GM23338 (cell line): ENCODE results near the gene CCT2. TPM values are rescaled to one million over a fixed set of nuclear protein-coding genes. Genes with fewer than 3 reads are reported as not detected.

Experiments
- ATAC-seq: fragments of 200-7000 bp; cut with Tn5 transposase; 3 replicates; pipeline ENCODE4 v1.9.1; 2020
- DNase-seq: peaks from one replicate; pipeline ENCODE4 v3.0.0-alpha.2; 2015; ENCODE audit warnings: low spot score
- H2AFZ ChIP-seq: fragments of 200-600 bp; sonication (generic); 2 replicates; pipeline ENCODE4 v1.8.0; 2016; ENCODE audit warnings: antibody characterized with exemption, mild to moderate bottlenecking, moderate library complexity
- H3F3A ChIP-seq: fragments of 200-600 bp; sonication (generic); replicated peaks from 2 replicates; pipeline ENCODE4 v1.8.0; 2017; ENCODE audit warnings: antibody characterized with exemption, mixed run types, low read depth
- H3K27ac ChIP-seq: fragments of 200-600 bp; sonication (generic); 2 replicates; pipeline ENCODE4 v1.6.1; 2016; ENCODE audit warnings: low read depth
- H3K27me3 ChIP-seq: fragments of 200-600 bp; sonication (generic); 2 replicates; pipeline ENCODE4 v1.8.0; 2016; ENCODE audit warnings: mild to moderate bottlenecking, mixed run types, moderate library complexity; ENCODE audit not compliant: insufficient read depth
- H3K36me3 ChIP-seq: fragments of 200-600 bp; sonication (generic); 2 replicates; pipeline ENCODE4 v1.8.0; 2016; ENCODE audit warnings: mild to moderate bottlenecking; ENCODE audit not compliant: insufficient read depth
- H3K4me1 ChIP-seq: fragments of 200-600 bp; sonication (generic); 2 replicates; pipeline ENCODE4 v1.8.0; 2016; ENCODE audit warnings: mild to moderate bottlenecking, moderate library complexity; ENCODE audit not compliant: insufficient read depth
- H3K4me2 ChIP-seq: fragments of 200-600 bp; sonication (generic); 2 replicates; pipeline ENCODE4 v1.7.1; 2017; ENCODE audit warnings: mixed run types
- H3K4me3 ChIP-seq: fragments of 200-600 bp; sonication (generic); 2 replicates; pipeline ENCODE4 v1.6.1; 2016; ENCODE audit warnings: mixed run types
- H3K79me2 ChIP-seq: fragments of 200-600 bp; sonication (generic); replicated peaks from 2 replicates; pipeline ENCODE4 v1.8.0; 2017; ENCODE audit warnings: mild to moderate bottlenecking; ENCODE audit not compliant: insufficient read depth
- H3K9me2 ChIP-seq: fragments of 200-600 bp; sonication (generic); 2 replicates; pipeline ENCODE4 v1.8.0; 2017; ENCODE audit not compliant: insufficient read depth
- H4K20me1 ChIP-seq: fragments of 200-600 bp; sonication (generic); replicated peaks from 2 replicates; pipeline ENCODE4 v1.8.0; 2017; ENCODE audit warnings: mild to moderate bottlenecking; ENCODE audit not compliant: insufficient read depth
- H3K27ac Mint-ChIP-seq: 2 replicates; pipeline ENCODE4 v1.8.0; 2020; ENCODE audit warnings: inconsistent platforms, mild to moderate bottlenecking, moderate library complexity, mixed read lengths
- H3K27me3 Mint-ChIP-seq: 3 replicates; pipeline ENCODE4 v1.8.0; 2022; ENCODE audit warnings: low read depth, mild to moderate bottlenecking, moderate library complexity, mixed read lengths, inconsistent platforms; ENCODE audit not compliant: insufficient read depth, poor library complexity
- H3K36me3 Mint-ChIP-seq: 3 replicates; pipeline ENCODE4 v1.8.0; 2021; ENCODE audit warnings: low read depth, mild to moderate bottlenecking, inconsistent platforms, moderate library complexity, mixed read lengths
- H3K4me1 Mint-ChIP-seq: 3 replicates; pipeline ENCODE4 v1.8.0; 2020; ENCODE audit warnings: mild to moderate bottlenecking, inconsistent platforms, mixed read lengths
- H3K4me3 Mint-ChIP-seq: 3 replicates; pipeline ENCODE4 v1.8.0; 2021; ENCODE audit warnings: moderate library complexity, mild to moderate bottlenecking, inconsistent platforms, mixed read lengths
- H3K9me3 Mint-ChIP-seq: 3 replicates; pipeline ENCODE4 v1.8.0; 2020; ENCODE audit warnings: moderate library complexity, mild to moderate bottlenecking, inconsistent platforms, mixed read lengths
- CREB1 ChIP-seq: fragments of 250-450 bp; sonication (Bioruptor Pico); IDR thresholded peaks from 2 replicates; pipeline ENCODE4 v1.5.0; 2020; ENCODE audit warnings: low read depth, mild to moderate bottlenecking, moderate library complexity
- ETS1 ChIP-seq: IDR thresholded peaks from 2 replicates; pipeline ENCODE4 v1.6.1; 2016; ENCODE audit warnings: antibody characterized with exemption
- EZH2 ChIP-seq: fragments of 200-600 bp; sonication (generic); IDR thresholded peaks from one replicate; pipeline ENCODE4 v1.8.0; 2017; ENCODE audit warnings: antibody characterized with exemption, mild to moderate bottlenecking, low read depth; ENCODE audit not compliant: unreplicated experiment
- EZH2phosphoT487 ChIP-seq: fragments of 200-600 bp; sonication (generic); IDR thresholded peaks from one replicate; pipeline ENCODE4 v1.8.1; 2018; ENCODE audit warnings: antibody characterized with exemption; ENCODE audit not compliant: unreplicated experiment
- NANOG ChIP-seq: IDR thresholded peaks from 2 replicates; pipeline ENCODE4 v1.6.1; 2016; ENCODE audit warnings: antibody characterized with exemption, borderline replicate concordance
- POLR2AphosphoS5 ChIP-seq: IDR thresholded peaks from 2 replicates; pipeline ENCODE4 v1.6.1; 2016; ENCODE audit warnings: antibody characterized with exemption, low read depth
- REST ChIP-seq: IDR thresholded peaks from one replicate; pipeline ENCODE4 v1.6.1; 2018; ENCODE audit warnings: antibody characterized with exemption; ENCODE audit not compliant: unreplicated experiment
- STAT1 ChIP-seq: IDR thresholded peaks from one replicate; pipeline ENCODE4 v1.6.1; 2016; ENCODE audit warnings: antibody characterized with exemption; ENCODE audit not compliant: unreplicated experiment
- ZNF114 ChIP-seq: fragments of 250-450 bp; sonication (Bioruptor Pico); IDR thresholded peaks from 2 replicates; pipeline ENCODE4 v1.5.0; 2020; ENCODE audit warnings: mild to moderate bottlenecking, moderate library complexity
- ZNF331 ChIP-seq: fragments of 250-450 bp; sonication (Bioruptor Pico); IDR thresholded peaks from 2 replicates; pipeline ENCODE4 v1.5.0; 2020; ENCODE audit warnings: low read depth, mild to moderate bottlenecking, moderate library complexity
- ZNF462 ChIP-seq: fragments of 250-450 bp; sonication (Bioruptor Pico); IDR thresholded peaks from 2 replicates; pipeline ENCODE4 v1.5.0; 2020; ENCODE audit warnings: mild to moderate bottlenecking, moderate library complexity
- polyA plus RNA-seq: library from polyadenylated mRNA; unstranded; fragments of >200 nt; fragmentation: Nextera tagmentation; extraction: Ambion mirVana; gene quantifications from 2 replicates; pipeline ENCODE4 v1.2.1, GENCODE V29; 2016
- total RNA-seq: library from RNA; depleted of rRNA; stranded (reverse); fragments of >200 nt; shearing (Covaris generic); gene quantifications from 2 replicates; pipeline ENCODE4 v1.2.3, GENCODE V29; 2014
- TF ChIP-seq, protein P1 (sequence below), 2 experiments: fragments of 200-600 bp in 1 of 2; sonication (generic) in 1 of 2; conservative IDR thresholded peaks; 2 replicates each; pipeline versions ENCODE4 v1.5.1 to v1.6.1; 2016 to 2017; ENCODE audit warnings: antibody characterized with exemption in 2 of 2, low read depth in 2 of 2, mild to moderate bottlenecking in 2 of 2, moderate library complexity in 1 of 2

CCT2 gene
- total and polyA plus RNA-seq, 2 experiments from 2014 or later = 434 to 778 TPM

DNA sequence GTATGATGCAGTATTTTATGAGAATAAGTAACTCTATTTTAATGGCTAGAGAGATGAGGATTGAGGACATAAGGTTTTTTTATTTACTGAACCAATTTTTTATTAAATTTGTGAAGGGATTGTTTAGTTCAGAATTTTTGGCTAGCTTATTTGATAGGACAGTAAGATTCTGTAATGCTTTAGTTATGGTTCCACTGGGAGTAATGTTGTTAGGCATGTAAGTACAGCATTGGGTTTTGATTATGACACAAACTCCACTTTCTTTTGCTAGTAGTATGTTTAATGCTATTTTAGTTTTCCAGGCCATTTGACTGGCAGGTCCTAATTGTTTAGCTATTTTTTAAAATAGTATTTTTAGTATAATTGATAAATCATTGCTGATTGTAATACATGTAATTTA is 59.3 kb downstream of the CCT2 start:
- H3K36me3 ChIP-seq = no peaks in the 10 kb centered on the region
- H3F3A ChIP-seq = no peaks in the 10 kb centered on the region
- no peaks in the 10 kb centered on the region for H3K27me3 ChIP-seq
- no peak overlapping the region for H3K4me2 ChIP-seq
- Mint-ChIP-seq H3K36me3 (no peaks in the 10 kb centered on the region), H3K9me3 (no peaks in the 10 kb centered on the region), H3K27ac (no peak overlapping the region), H3K4me1 (no peaks in the 10 kb centered on the region), H3K4me3 (no peak overlapping the region), H3K27me3 (peaks cover 4% of the 10 kb centered on the region)
- H3K4me1 ChIP-seq = no peaks in the 10 kb centered on the region
- H2AFZ ChIP-seq = no peak overlapping the region
- no peaks in the 10 kb centered on the region for H3K9me2 ChIP-seq
- DNase-seq (no peak), ATAC-seq (no peak)
- no peak overlapping the region for H3K4me3 ChIP-seq
- no peak overlapping the region for H3K27ac ChIP-seq
- TF ChIP-seq STAT1 (no peak), REST (no peak), CREB1 (CRISPR knock-in tag) (no peak), ZNF114 (CRISPR knock-in tag) (no peak), POLR2AphosphoS5 (no peak), ZNF331 (CRISPR knock-in tag) (no peak), ETS1 (no peak), EZH2 (no peak), EZH2phosphoT487 (no peak), ZNF462 (CRISPR knock-in tag) (no peak), NANOG (no peak)
- TF ChIP-seq, protein P1, sequence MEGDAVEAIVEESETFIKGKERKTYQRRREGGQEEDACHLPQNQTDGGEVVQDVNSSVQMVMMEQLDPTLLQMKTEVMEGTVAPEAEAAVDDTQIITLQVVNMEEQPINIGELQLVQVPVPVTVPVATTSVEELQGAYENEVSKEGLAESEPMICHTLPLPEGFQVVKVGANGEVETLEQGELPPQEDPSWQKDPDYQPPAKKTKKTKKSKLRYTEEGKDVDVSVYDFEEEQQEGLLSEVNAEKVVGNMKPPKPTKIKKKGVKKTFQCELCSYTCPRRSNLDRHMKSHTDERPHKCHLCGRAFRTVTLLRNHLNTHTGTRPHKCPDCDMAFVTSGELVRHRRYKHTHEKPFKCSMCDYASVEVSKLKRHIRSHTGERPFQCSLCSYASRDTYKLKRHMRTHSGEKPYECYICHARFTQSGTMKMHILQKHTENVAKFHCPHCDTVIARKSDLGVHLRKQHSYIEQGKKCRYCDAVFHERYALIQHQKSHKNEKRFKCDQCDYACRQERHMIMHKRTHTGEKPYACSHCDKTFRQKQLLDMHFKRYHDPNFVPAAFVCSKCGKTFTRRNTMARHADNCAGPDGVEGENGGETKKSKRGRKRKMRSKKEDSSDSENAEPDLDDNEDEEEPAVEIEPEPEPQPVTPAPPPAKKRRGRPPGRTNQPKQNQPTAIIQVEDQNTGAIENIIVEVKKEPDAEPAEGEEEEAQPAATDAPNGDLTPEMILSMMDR (conservative IDR thresholded peaks at IDR 0.05; ENCODE audit: low read depth in 2 of 2) = no peak
- H4K20me1 ChIP-seq = no peaks in the 10 kb centered on the region
- no peaks in the 10 kb centered on the region for H3K79me2 ChIP-seq
